Heart right ventricle (tissue), 16 donors: Measurements from ENCODE around the gene KHDRBS2. TPM values are rescaled to one million over a fixed set of nuclear protein-coding genes. Genes with fewer than 3 reads are reported as not detected.

Source experiments
- ATAC-seq, 8 donors: fragments of 200-7000 bp; cut with Tn5 transposase; one replicate each; pipeline ENCODE4 v1.9.1; 2020; ENCODE audit warnings: mild to moderate bottlenecking in 8 of 8, moderate library complexity in 8 of 8, moderate number of reproducible peaks in 1 of 8
- DNase-seq, 2 donors: peaks; one replicate each; pipeline ENCODE4 v3.0.0-alpha.2; 2020
- H3K27ac ChIP-seq, 10 donors: fragments of 200-600 bp; sonication (generic) in 2 of 10; one replicate each; pipeline versions ENCODE4 v1.5.0 to v1.8.0; 2020 to 2022; ENCODE audit warnings: mild to moderate bottlenecking in 3 of 10
- H3K27me3 ChIP-seq, 7 donors: fragments of 200-600 bp; one replicate each; pipeline ENCODE4 v1.8.0; 2021 to 2022; ENCODE audit warnings: mild to moderate bottlenecking in 2 of 7
- H3K36me3 ChIP-seq, 9 donors: fragments of 200-600 bp; sonication (generic) in 1 of 9; one replicate each; pipeline versions ENCODE4 v1.5.0 to v1.8.0; 2020 to 2022; ENCODE audit warnings: mild to moderate bottlenecking in 2 of 9
- H3K4me1 ChIP-seq, 9 donors: fragments of 200-600 bp; sonication (generic) in 1 of 9; one replicate each; pipeline versions ENCODE4 v1.5.0 to v1.8.0; 2020 to 2022; ENCODE audit warnings: mild to moderate bottlenecking in 4 of 9
- H3K4me3 ChIP-seq, 10 donors: fragments of 200-600 bp; sonication (generic) in 2 of 10; one replicate each; pipeline versions ENCODE4 v1.5.0 to v1.8.0; 2020 to 2022; ENCODE audit warnings: mild to moderate bottlenecking in 7 of 10, moderate library complexity in 2 of 10
- H3K9me3 ChIP-seq, 11 donors: fragments of 200-600 bp in 10 of 11; sonication (generic) in 2 of 11; one replicate each; pipeline versions ENCODE4 v1.5.0 to v1.8.0; 2013 to 2022; ENCODE audit warnings: mild to moderate bottlenecking in 2 of 11, control low read depth in 1 of 11, moderate library complexity in 1 of 11
- CTCF ChIP-seq, 9 donors: fragments of 200-600 bp; sonication (generic) in 2 of 9; IDR thresholded peaks; one replicate each; pipeline versions ENCODE4 v1.5.0 to v1.8.0; 2021 to 2022; ENCODE audit warnings: antibody characterized with exemption in 9 of 9, mild to moderate bottlenecking in 5 of 9, moderate library complexity in 1 of 9
- WGBS, 2 donors: extraction: QIAGEN DNeasy Blood & Tissue Kit; methylation state at CpG; one replicate each; pipeline ENCODE4 v1.1.7; 2013; ENCODE audit warnings: inconsistent platforms in 1 of 2; 5-methylcytosine and 5-hydroxymethylcytosine counted together
- intact Hi-C, 10 donors: fragments of 100-400 bp; cut with DNase I; formaldehyde crosslinking; loops; one replicate each; pipeline versions ENCODE4 v1.11.1 to v1.14.2; 2022
- polyA plus RNA-seq, 2 donors: library from polyadenylated mRNA; stranded (reverse); fragments of 200-250 nt; gene quantifications; one replicate each; pipeline ENCODE4 v1.2.3, GENCODE V29; 2013
- total RNA-seq, 10 donors: library from RNA; stranded (reverse); fragmentation: NEBNext Ultra II Directional in 3 of 10; extraction: Animal tissue kit (Norgen Biotek cat#: 25700) in 3 of 10; gene quantifications; one replicate each; pipeline versions ENCODE4 v1.2.1 to v1.2.4, GENCODE V29; 2021 to 2023
- donor health status: Arrhythmogenic right ventricular cardiomyopathy.
- donor health status: ischemic (EF 13 %, LVEDD 7.1; RV severe dilation, severe dysfunction).
- donor health status: healthy with polysubstance abuse.
- donor health status: DM: no; HTN: yes; CAD: no.
- donor health status: DM: no; HTN: no; CAD: no.
- donor health status: ischemic (EF 25% LVEDD 6.9; RV normal size, moderate dysfunction).
- donor health status: ischemic (EF 25% LVEDD 5.7; RV mildly dilated, moderate dysfunction).
- donor health status: healthy.
- donor health status: DM: yes; HTN: yes; CAD: no.
- donor health status: Ischemic cardiomyopathy.
- donor health status: ischemic (EF 35%, LVEDD 5.7; RV mildly dilated, moderate dysfunction).
- donor health status: nonischemic (EF 11% LVEDD 7.7; RV severe dilation, severe dysfunction).
- donor health status: DM: yes; HTN: yes; CAD: no.
- donor health status: PGD.
- donor health status: ischemic (EF 29% LVEDD 5.4; RV normal size, mild dysfunction).
- donor health status: nonischemic (EF 23%, LVEDD 6.1; RV moderate dilation, normal function).

KHDRBS2 gene
- total and polyA plus RNA-seq, 12 donors: 0.09 to 0.15 (median 0.14) TPM; not detected in 9

- Histone ChIP-seq H3K36me3 (no peaks in the 10 kb centered on the region), H3K9me3 (peaks cover 0 to 29% (median 0%) of the 10 kb centered on the region in 11 donors), H3K4me1 (no peaks in the 10 kb centered on the region), H3K4me3 (no peak overlapping the region), H3K27me3 (no peaks in the 10 kb centered on the region), H3K27ac (no peak overlapping the region)
- ATAC-seq (no peak), DNase-seq (no peak)
- TF ChIP-seq CTCF (IDR thresholded peaks at IDR 0.05): no peak
- 74 to 76% methylated on average over 3 of the region's 3 CpGs for WGBS, 2 donors
- intact Hi-C loops: no loop called here
These were observed 534.0 kb downstream of the KHDRBS2 start for GRCh38 chr6:61751986-61752385.

- no peak for DNase-seq
- TF ChIP-seq CTCF (IDR thresholded peaks at IDR 0.05): no peak
- Histone ChIP-seq H3K9me3 (peaks cover 0 to 16% (median 0%) of the 10 kb centered on the region in 11 donors), H3K4me1 (no peaks in the 10 kb centered on the region), H3K36me3 (no peaks in the 10 kb centered on the region), H3K27me3 (no peaks in the 10 kb centered on the region), H3K4me3 (no peak overlapping the region), H3K27ac (no peak overlapping the region)
- ATAC-seq: no peak
- intact Hi-C loops: no loop called here
- 71 to 77% methylated on average over 5 of the region's 5 CpGs for WGBS, 2 donors
These were observed 540.0 kb downstream of the KHDRBS2 start for GRCh38 chr6:61745994-61746393.

- ATAC-seq: no peak
- H3K9me3 ChIP-seq: peaks cover 0 to 12% (median 0%) of the 10 kb centered on the region in 11 donors
- H3K27me3 ChIP-seq: no peaks in the 10 kb centered on the region
- H3K4me3 ChIP-seq: no peak overlapping the region
- no peaks in the 10 kb centered on the region for H3K4me1 ChIP-seq
- WGBS, 2 donors: 77 to 89% methylated on average over 3 of the region's 3 CpGs
- TF ChIP-seq CTCF (IDR thresholded peaks at IDR 0.05): no peak
- intact Hi-C loops: no loop called here
- DNase-seq: no peak
- no peak overlapping the region for H3K27ac ChIP-seq
- no peaks in the 10 kb centered on the region for H3K36me3 ChIP-seq
These were observed 574.2 kb downstream of the KHDRBS2 start for GRCh38 chr6:61711849-61712248.

GRCh38 chr6:61688165-61688564 lies 597.9 kb downstream of the KHDRBS2 start:
- DNase-seq: no peak
- WGBS, 2 donors: 78 to 83% methylated on average over 2 of the region's 2 CpGs
- intact Hi-C loops: no loop called here

More at GRCh38 chr6:61688165-61688564, 597.9 kb downstream of the KHDRBS2 start:
- no peaks in the 10 kb centered on the region for H3K27me3 ChIP-seq
- peaks cover 0 to 19% (median 0%) of the 10 kb centered on the region in 11 donors for H3K9me3 ChIP-seq
- no peaks in the 10 kb centered on the region for H3K36me3 ChIP-seq
- no peak for TF ChIP-seq CTCF (IDR thresholded peaks at IDR 0.05)
- H3K4me3 ChIP-seq: no peak overlapping the region
- H3K4me1 ChIP-seq: no peaks in the 10 kb centered on the region
- no peak overlapping the region for H3K27ac ChIP-seq
- ATAC-seq: no peak
